OCI-LY1 (cell line): ENCODE data around the gene PACRG.

ENCODE experiments used
- H2AFZ ChIP-seq: fragments of 200-600 bp; sonication (generic), shearing (Covaris generic); 2 replicates; pipeline ENCODE4 v1.6.0; 2014; ENCODE audit warnings: antibody characterized with exemption, mild to moderate bottlenecking, low read length
- H3F3A ChIP-seq: fragments of 200-600 bp; sonication (generic), shearing (Covaris generic); 2 replicates; pipeline ENCODE4 v1.6.0; 2014; ENCODE audit warnings: mild to moderate bottlenecking, antibody characterized with exemption, low read length, moderate library complexity; ENCODE audit not compliant: insufficient read depth
- H3K27ac ChIP-seq: fragments of 200-600 bp; sonication (generic); 2 replicates; pipeline ENCODE4 v1.5.1; 2014; ENCODE audit warnings: low read length, mixed run types, mild to moderate bottlenecking, low read depth; ENCODE audit not compliant: poor library complexity, severe bottlenecking
- H3K27me3 ChIP-seq: fragments of 200-600 bp; sonication (generic); 2 replicates; pipeline ENCODE4 v1.6.0; 2014; ENCODE audit warnings: antibody characterized with exemption, mild to moderate bottlenecking, low read length, moderate library complexity; ENCODE audit not compliant: insufficient read depth
- H3K36me3 ChIP-seq: fragments of 200-600 bp; sonication (generic); 2 replicates; pipeline ENCODE4 v1.6.1; 2014; ENCODE audit warnings: mild to moderate bottlenecking, antibody characterized with exemption, low read length, moderate library complexity, mixed read lengths; ENCODE audit not compliant: insufficient read depth
- H3K4me1 ChIP-seq: fragments of 200-600 bp; sonication (generic); 2 replicates; pipeline ENCODE4 v1.5.1; 2014; ENCODE audit warnings: mild to moderate bottlenecking, low read length, moderate library complexity; ENCODE audit not compliant: insufficient read depth, severe bottlenecking
- H3K4me2 ChIP-seq: fragments of 200-600 bp; sonication (generic), shearing (Covaris generic); 2 replicates; pipeline ENCODE4 v1.6.1; 2014; ENCODE audit warnings: low read length
- H3K4me3 ChIP-seq: fragments of 200-600 bp; sonication (generic); 2 replicates; pipeline ENCODE4 v1.5.1; 2014; ENCODE audit warnings: low read length, low read depth, mild to moderate bottlenecking, mixed read lengths; ENCODE audit not compliant: poor library complexity, severe bottlenecking
- H3K79me2 ChIP-seq: fragments of 200-600 bp; shearing (Covaris generic); 2 replicates; pipeline ENCODE4 v1.6.1; 2016; ENCODE audit warnings: mixed run types, low read length, mixed read lengths; ENCODE audit not compliant: insufficient read depth
- H3K9ac ChIP-seq: fragments of 200-600 bp; sonication (generic), shearing (Covaris generic); 2 replicates; pipeline ENCODE4 v1.6.1; 2014; ENCODE audit warnings: mild to moderate bottlenecking, low read length, mixed read lengths
- H3K9me2 ChIP-seq: fragments of 200-600 bp; sonication (generic), shearing (Covaris generic); 2 replicates; pipeline ENCODE4 v1.6.1; 2014; ENCODE audit warnings: low read depth, mild to moderate bottlenecking, low read length, mixed read lengths
- H3K9me3 ChIP-seq: fragments of 200-600 bp; shearing (Covaris generic); 2 replicates; pipeline ENCODE4 v1.6.1; 2014; ENCODE audit warnings: low read length, mixed read lengths
- H4K20me1 ChIP-seq: fragments of 200-600 bp; sonication (generic), shearing (Covaris generic); 2 replicates; pipeline ENCODE4 v1.6.0; 2016; ENCODE audit warnings: mild to moderate bottlenecking, low read length; ENCODE audit not compliant: insufficient read depth
- EZH2 ChIP-seq: fragments of 200-600 bp; sonication (generic), shearing (Covaris generic); IDR thresholded peaks from 2 replicates; pipeline ENCODE4 v1.8.0; 2017; ENCODE audit warnings: borderline replicate concordance, mixed run types, mild to moderate bottlenecking, antibody characterized with exemption, low read length, moderate library complexity, mixed read lengths
- TF ChIP-seq, protein P1 (sequence below): fragments of 200-600 bp; sonication (generic), shearing (Covaris generic); IDR thresholded peaks from 2 replicates; pipeline ENCODE4 v1.5.1; 2017; ENCODE audit warnings: mild to moderate bottlenecking, antibody characterized with exemption, low read length, moderate library complexity, mixed read lengths

The PACRG gene

DNA sequence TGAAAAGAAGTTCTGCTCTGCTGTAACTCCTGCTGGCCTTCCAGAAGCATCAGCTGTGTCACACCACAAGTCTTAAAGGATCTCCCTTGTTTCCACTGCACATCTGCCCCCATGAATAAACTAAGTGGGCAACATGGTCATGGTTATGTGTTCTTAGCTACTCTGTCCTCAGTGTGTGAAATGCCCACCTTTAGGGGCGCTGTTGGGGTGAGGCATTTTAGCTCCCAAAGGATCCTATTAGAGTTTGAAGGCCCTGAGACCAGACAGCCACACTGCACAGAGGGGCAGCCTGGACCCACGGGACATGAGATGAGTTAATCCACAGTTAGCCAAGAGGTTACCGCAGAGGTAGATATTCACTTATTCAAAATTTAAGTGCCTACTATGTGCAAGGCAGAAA is 392.4 kb downstream of the PACRG start:
- H3K79me2 ChIP-seq: no peaks in the 10 kb centered on the region
- no peak overlapping the region for H3K9ac ChIP-seq
- H2AFZ ChIP-seq: no peak overlapping the region
- no peaks in the 10 kb centered on the region; the same call in 1 of the 2 replicates for H3K27me3 ChIP-seq
- no peaks in the 10 kb centered on the region for H3K36me3 ChIP-seq
- no peaks in the 10 kb centered on the region for H3F3A ChIP-seq
- no peaks in the 10 kb centered on the region for H3K9me3 ChIP-seq
- no peak overlapping the region for H3K27ac ChIP-seq
- H4K20me1 ChIP-seq: no peaks in the 10 kb centered on the region
- no peak for TF ChIP-seq EZH2
- TF ChIP-seq, protein P1, sequence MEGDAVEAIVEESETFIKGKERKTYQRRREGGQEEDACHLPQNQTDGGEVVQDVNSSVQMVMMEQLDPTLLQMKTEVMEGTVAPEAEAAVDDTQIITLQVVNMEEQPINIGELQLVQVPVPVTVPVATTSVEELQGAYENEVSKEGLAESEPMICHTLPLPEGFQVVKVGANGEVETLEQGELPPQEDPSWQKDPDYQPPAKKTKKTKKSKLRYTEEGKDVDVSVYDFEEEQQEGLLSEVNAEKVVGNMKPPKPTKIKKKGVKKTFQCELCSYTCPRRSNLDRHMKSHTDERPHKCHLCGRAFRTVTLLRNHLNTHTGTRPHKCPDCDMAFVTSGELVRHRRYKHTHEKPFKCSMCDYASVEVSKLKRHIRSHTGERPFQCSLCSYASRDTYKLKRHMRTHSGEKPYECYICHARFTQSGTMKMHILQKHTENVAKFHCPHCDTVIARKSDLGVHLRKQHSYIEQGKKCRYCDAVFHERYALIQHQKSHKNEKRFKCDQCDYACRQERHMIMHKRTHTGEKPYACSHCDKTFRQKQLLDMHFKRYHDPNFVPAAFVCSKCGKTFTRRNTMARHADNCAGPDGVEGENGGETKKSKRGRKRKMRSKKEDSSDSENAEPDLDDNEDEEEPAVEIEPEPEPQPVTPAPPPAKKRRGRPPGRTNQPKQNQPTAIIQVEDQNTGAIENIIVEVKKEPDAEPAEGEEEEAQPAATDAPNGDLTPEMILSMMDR: peak; percentile 28; the same call in 1 of the 2 replicates
- no peaks in the 10 kb centered on the region for H3K4me1 ChIP-seq
- H3K4me2 ChIP-seq: no peak overlapping the region
- no peak overlapping the region for H3K4me3 ChIP-seq
- H3K9me2 ChIP-seq: no peaks in the 10 kb centered on the region

DNA sequence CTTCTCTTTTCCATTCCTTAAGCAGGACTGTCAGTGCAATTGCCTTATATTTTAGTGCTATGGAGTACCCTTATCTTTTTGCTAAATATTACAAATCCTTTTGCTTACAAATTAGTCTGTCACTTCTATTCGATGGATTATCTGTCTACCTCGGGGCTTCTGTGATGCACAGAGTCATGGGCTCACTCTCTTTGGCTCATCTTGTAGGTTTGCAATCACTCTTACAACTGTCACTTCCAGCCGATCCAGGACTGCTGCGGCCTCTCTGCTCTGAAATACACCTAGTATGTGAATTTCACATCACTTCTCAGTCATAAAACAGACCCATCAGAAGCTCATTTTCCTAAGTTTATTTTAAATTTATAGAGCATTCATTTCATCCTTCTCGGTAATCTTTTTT is 393.5 kb downstream of the PACRG start:
- no peak for TF ChIP-seq EZH2
- TF ChIP-seq, protein P1: no peak
- H3K4me2 ChIP-seq: no peak overlapping the region
- no peaks in the 10 kb centered on the region for H3K36me3 ChIP-seq
- H3K4me1 ChIP-seq: no peaks in the 10 kb centered on the region
- no peaks in the 10 kb centered on the region for H3F3A ChIP-seq
- no peaks in the 10 kb centered on the region; the same call in 1 of the 2 replicates for H3K27me3 ChIP-seq
- H4K20me1 ChIP-seq: no peaks in the 10 kb centered on the region
- no peak overlapping the region for H2AFZ ChIP-seq
- no peaks in the 10 kb centered on the region for H3K79me2 ChIP-seq
- H3K9me3 ChIP-seq: no peaks in the 10 kb centered on the region
- no peak overlapping the region for H3K9ac ChIP-seq
- no peak overlapping the region for H3K27ac ChIP-seq
- H3K9me2 ChIP-seq: no peaks in the 10 kb centered on the region
- H3K4me3 ChIP-seq: no peak overlapping the region

DNA sequence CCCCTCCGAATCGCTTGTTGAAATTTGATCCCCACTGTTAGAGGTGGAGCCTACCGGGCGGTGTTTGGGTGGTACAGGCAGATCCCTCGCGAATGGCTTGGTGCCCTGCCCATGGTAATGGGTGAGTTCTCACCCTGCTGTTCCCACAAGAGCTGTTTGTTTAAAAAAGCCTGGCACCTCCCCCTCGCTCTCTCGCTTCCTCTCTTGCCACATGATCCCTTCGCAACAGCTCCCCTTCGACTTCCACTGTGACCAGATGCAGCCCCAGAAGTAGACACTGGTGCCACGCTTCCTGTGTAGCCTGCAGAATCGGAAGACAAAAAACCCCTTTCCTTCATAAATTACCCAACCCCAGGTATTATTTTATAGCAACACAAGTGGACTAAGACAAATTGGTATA is 394.6 kb downstream of the PACRG start:
- Histone ChIP-seq H3K36me3 (no peaks in the 10 kb centered on the region), H2AFZ (no peak overlapping the region), H3K27me3 (no peaks in the 10 kb centered on the region; the same call in 1 of the 2 replicates), H3K27ac (no peak overlapping the region), H3F3A (no peaks in the 10 kb centered on the region), H3K79me2 (no peaks in the 10 kb centered on the region), H3K9me3 (no peaks in the 10 kb centered on the region), H3K4me2 (no peak overlapping the region), H3K9ac (no peak overlapping the region), H3K9me2 (no peaks in the 10 kb centered on the region), H4K20me1 (no peaks in the 10 kb centered on the region), H3K4me3 (no peak overlapping the region), H3K4me1 (no peaks in the 10 kb centered on the region)
- TF ChIP-seq EZH2: no peak
- TF ChIP-seq, protein P1: no peak
